T follicular helper cell (primary cell): Measurements from ENCODE around the gene DOC2A.

Source experiments
- DNase-seq: peaks from one replicate; pipeline ENCODE4 v3.0.0-alpha.2; 2020; ENCODE audit warnings: low read depth

DOC2A gene

DNA sequence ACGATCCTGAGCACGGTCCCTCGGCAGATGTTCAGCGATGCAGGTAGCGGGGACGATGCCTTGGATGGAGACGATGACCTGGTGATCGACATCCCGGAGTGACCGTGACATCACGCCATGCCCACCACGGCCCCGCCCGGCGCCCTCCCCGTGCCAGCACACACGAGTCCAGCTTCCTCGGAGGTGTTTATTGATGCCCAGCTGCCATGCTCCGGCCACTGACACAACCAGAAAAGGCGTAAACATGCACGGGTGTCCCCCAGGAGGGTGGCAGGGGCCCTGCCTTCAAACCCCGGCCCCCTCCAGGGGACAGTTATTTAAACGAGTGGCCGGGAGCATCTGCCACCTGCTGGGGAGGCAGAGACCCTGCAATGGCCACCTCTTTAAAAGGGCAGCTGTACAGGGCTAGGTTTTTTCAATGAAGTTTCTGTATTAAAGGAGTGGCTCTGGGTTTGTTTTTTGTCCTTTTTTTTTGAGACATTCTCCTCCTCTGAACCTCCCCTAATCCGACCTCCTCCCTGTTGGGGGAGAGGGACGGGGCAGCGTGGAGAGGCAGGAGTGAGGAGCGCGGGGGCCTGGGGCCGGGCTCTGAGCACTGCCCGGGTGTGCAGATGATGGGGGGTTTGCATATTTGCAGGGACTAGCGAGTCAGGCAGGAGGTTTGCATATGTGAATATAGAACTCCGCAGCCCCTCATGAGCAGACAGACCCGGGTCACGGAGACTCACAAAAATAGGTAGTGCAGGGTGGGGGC, 5.3 kb downstream of the DOC2A start:
- DNase-seq, result peak; percentile 21

DNA sequence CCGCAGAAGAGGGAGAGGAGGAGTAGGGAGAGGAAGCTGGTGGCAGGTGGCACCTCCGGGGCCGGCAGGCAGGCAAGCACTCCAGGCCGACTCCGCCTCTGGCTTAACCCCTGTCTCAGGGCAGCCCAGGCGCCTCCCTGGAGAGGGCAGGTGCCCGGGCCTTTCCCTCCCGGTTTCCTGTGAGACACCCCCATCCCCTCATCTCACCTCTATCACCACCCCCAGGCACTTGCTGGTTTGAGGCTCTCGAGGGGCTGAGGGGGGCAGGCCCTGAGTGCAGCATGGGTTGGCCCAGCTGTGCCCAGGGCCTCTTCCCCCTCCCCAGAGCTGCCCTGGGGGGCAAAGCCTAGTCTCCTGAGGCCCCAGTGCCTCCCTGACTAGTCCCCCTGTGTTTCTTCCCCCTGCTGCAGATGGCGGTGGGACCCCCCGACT, 6.0 kb downstream of the DOC2A start:
- no peak for DNase-seq

DNA sequence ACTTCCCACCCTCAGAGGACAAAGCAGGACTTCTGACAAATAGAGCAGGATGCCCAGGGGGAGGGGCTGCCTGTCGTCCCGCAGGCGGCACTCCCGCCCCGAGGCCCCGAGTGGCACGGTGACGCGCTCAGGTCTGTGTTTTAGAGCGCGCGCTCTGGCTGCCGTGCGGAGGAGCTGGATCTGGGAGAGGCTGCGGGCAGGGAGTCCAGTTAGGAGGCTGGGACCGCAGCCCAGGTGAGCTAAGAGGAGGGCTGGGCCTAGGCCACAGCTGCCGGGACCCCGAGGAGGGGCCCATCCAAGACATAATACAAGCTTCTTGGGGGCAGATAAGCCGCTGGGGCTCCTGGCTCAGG, 6.4 kb downstream of the DOC2A start:
- DNase-seq, result no peak

DNA sequence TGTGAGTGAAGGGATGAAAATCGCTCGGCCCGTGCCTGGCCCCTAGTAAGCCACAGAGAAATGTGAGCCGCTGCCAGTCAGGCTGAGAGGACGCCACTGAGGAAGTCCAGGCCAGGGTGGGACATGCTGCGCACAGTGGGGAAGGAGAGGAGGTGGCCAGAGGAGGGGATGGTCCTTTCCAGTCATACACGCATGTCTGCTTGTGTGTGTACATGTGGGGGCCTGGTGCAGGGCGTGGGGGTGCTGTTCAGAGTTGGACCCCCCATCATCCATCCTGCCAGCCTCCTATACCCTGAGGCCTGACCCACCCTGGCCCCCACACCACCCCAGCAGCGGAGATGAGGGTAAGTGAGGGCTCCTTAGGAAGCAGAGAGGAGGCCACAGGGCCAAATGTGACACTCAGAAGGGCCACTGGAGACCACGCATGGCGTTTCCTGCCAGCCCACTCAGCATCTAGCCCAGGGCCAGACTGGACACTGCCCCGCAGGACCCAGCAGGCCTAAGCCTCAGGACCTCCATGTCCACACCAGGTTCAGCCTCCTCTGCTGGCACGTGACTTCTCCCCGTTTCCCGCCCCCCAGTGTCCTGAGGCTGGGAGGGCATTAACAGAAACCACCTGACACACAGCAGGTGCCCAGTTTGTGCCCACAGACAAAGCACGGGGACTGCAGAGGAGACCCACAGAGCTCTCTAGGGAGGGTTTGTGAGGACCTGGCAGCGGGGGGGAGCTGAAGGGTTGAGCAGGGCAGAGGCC, 7.0 kb downstream of the DOC2A start:
- DNase-seq, result no peak

DNA sequence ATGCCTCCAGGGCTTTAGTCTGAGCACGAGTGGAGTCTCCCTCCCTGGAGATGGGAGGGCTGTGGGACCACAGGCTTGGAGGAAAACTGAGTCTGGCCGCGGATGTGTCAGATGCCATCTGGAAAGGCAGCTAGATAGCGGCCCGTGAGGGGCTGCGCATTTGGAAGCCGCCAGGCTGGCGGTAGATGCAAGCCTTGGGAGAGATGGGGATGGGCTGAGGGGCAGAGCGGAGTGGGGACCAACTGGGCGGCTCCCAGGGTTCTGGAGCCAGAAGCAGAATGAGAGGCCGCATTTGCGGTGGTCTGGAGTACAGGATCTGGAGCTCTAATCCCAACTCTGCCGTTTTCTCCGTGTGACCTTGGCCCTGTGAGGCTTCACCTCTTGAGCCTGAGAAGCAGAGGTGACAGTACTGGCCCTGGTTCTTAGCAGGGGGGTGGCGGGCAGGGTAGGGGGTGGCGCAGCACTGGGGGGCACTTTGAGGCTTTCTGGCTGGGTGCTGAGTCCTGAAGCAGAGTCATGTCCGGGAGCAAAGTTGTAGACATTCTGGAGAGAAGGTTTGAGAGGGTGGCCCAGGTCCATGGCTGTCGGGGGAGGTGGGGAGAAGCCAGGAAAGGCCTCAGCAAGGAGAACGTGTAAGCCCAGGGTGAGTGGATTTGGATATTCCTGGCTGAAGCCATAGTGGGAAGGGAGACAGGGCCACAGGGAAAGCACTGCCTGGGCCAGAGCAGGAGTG, 8.0 kb downstream of the DOC2A start:
- no peak for DNase-seq

DNA sequence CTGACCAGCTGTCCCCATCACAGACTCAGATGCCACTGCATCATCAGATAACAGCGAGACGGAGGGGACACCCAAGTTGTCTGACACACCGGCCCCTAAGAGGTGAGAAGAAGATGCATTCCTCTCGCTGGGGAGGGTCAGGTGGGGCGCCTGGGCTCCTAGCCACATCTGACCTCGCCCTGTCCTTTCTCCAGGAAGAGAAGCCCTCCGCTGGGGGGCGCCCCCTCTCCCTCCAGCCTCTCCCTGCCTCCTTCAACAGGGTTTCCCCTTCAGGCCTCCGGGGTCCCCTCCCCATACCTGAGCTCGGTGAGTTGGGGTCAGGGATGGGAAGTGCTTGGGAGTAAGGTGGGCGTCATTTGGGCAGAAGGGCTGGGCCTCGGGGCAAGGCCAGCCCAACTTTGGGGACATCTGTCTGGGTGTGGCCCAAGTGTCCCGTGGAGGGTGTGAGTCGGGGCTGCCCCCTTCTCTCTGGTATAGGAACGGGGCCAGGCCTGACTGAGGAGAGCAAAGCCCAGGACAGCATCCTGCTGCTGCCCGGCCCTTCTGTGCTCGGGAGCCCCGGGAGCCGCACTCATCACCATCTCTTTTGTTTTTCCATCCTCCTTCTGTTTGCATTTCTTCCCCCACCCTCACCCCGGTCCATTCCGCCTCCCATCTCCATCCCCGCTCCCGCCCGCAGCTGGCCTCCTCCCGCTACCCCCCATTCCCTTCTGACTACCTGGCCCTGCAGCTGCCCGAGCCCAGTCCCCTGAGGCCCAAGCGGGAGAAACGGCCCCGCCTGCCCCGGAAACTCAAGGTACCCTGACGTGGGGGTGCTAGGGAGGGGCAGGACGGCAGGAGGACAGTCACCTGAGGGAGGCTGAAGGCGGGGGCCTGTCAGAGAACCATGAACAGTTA, 9.8 kb downstream of the DOC2A start:
- no peak for DNase-seq

DNA sequence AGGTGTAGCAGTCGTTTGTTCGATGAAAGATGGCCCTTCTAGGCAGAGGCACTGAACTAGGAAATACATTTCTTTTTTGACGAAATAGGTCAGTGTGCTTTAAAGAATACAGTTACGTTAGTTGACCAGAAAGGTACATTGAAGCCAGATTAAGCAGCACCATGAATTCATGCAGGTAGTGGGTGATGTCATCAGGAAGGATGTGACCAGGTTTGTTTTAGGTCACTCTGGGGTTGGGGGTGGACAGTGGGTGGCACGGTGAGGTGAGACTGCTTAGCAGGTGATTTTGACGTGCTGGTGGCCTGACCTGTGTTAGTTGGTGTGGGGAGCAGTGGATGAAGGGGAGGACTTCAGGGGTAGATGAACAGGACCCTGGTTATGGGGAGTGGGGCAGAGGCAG, 11.2 kb downstream of the DOC2A start:
- no peak for DNase-seq

DNA sequence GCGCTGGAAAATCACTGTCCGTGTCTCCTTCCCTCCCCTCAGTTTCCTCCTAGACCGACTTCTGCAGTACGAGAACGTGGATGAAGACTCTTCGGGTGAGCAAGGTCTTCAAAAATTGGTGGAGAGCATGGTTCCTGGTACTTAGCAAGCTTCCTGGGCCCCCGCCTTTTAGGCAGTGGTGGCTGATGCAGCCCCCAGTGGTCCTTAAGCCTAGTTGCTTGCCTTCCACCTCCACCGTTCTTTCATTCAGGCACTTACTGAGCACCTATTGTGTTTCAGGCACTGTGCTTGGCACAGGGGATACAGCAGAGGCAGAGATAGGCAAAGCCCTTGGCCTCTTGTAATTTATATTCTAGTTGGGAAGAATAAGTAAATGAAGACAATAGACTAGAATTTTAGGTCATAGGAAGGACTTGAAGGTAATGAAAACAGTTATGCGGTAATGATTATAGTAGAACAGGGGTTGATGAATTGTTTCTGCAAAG, 14.0 kb downstream of the DOC2A start:
- DNase-seq, result no peak

DNA sequence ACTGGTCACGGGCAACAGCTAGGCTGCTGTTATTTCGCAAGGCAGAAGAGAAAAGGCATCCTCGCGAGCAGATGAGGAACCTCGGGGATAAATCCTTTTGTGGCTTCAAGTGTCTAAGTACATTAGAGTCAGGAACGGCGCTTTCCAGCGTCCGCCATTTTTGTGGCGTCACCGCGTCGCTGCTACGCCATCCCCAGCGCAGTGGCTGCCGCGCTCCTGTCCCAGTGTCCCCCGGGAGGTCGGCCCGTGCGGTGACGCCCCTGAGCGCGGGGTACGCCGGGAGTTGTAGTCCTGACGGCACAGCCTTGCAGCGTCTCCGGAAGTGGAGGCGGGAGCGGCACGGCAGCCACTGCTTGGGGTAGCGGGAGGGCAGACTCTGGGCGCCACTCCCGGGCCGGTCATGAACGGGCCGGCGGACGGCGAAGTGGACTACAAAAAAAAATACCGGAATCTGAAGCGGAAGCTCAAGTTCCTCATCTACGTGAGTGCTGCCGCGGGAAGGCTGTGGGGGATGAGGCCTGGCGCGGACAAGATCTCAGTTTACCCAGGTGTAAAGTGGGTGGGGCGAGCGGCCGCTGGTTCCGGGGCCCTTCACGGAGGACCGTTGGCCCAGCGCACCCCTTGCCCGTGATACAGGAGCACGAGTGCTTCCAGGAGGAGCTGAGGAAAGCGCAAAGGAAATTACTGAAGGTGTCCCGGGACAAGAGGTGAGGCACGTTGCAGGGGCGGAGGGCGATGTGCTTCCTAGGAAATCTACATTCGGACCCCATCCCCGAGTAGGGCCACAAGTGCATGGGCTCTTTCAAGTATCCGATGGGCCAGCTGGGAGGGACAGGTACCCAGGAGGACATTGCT, 14.7 kb downstream of the DOC2A start, which contains the start of gene INO80E:
Gene INO80E, plus strand, starts transcription at position 331 of the 855 bp plus-strand sequence. Its CDS starts 70 bp downstream, at position 401.
- DNase-seq, result peak; percentile 99

DNA sequence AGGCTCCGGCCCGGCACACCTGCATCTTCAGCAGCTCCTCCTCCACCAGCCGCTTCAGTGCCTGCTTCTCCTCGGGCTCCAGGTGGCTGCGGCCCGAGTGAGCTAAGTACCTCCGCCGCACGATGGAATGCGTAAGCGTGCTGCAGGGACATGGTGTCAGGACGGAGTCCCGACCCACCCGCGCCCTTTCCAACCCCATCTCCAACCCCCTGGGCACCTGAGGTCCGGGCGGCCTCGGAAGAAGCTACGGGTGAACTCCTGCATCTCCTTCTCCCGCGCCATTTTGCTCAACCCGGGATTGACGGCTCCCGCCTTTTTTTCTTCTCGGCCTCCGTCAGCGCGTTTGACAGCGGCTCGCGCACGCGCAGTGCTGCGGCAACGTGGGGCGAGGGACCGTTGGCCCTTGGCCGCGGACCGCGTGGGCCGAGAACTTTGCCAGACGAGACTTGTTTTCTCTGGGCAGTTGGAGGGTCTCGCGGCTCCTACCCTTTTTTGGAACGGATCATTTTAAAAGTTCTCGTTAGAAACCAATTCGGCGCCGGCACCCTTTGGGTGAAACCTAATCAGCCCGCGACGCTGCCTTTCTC, 15.4 kb downstream of the DOC2A start, which contains the start of gene HIRIP3:
Gene HIRIP3, minus strand, starts transcription at position 294 of the 587 bp plus-strand sequence. Its CDS starts 12 bp downstream, at position 282.
- peak; percentile 79 for DNase-seq

DNA sequence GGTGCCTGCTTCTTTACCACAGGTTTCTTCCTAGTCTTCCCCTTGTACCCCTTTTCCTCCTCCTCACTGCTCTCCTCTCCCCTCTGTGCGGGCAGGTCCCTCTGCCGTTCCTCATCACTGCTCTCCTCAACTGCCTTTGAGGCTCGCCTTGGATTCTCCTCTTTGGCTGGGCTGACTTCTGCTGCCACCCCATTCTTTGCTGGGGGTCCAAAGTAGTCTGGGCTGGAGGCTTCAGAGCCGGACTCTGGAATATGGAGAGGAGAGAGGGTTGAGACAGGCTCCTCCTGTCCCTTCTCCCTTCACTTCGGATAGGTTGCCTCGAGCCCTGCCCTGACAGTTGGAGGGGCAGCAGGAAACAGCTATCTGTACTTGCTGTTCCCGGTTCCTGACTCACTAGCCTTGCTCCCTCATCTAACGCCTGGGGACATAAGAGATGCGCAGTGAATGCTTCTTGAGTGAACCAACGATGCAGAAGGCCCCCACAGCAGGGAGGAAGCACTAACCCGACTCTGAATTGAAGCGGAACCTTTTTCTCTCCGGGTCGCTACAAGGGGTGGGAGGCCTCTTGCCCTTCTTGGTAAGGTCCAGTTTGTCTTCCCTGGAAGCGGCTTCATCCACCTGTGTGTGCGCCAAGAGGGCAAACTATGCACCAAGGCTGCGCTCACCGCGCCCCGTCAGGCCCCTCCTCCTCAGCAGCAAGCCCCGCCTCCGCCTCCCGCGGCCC, 16.1 kb downstream of the DOC2A start:
- no peak for DNase-seq

DNA sequence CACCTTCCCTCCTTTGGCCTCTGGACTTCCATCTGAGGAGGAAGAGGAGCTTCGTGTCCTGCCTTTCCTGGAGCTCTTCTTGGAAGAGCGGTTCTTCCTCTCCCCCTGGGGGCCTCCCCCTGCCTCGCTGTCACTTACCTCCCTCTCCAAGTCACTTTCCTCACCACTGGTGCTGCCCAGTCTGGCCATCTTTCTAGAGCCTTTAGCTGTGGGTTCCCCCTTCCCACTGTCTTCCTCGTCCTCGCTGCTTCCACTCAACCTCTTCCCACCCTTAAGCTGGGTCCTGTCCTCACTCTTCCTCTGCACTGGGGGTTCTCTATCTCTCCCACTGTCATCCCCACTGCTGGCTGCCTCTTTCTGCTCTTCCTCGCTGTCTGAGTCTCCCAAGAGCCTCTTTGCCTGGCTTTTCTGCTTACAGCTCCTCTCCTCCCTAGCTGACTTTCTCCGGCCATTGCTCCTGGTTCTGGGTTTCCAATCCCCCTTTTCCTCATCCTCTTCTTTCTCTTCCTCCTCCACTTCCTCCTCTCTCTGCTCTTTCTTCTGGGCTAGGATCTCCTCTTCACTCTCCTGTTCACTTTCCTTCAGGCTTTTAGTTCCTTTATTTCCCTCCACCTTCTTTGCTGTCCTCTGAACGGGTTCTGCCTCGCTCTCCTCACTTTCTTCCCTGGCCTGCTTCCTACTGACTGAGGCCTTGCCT, 16.8 kb downstream of the DOC2A start:
- no peak for DNase-seq

DNA sequence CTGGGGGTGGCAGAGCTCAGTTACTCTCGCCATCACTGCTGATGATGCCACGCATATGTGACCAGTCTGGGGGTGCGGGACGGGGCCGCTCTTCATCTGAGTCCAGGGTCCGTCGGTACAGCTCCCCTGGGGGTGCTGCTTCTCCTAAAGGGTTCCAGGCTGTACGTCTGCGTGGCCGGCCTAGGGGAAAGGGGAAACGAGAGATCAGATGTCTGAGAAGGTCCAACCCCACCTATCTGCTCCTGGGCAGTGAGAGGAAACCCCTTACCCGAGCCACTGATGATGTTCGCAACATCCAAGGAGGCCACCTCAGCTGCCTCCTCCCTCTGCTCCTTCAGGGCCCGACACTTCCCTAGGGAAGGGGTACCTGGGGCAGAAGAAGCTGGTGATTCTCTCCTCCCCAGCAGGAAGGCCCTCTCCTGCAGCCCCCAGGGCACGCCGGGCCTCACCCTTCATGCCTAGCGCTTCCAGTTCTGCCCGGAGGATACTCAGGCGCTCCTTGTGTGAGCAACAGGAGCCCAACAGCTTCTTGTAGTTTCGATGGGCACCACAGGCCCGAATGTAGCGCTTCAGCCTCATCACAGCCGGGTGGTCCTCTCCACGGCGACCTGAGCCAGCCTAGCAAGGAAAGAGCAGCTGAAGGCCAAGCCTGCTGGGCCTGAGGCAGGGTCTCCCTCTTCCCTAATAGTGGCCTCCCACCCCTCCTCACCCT, 17.5 kb downstream of the DOC2A start:
- no peak for DNase-seq

DNA sequence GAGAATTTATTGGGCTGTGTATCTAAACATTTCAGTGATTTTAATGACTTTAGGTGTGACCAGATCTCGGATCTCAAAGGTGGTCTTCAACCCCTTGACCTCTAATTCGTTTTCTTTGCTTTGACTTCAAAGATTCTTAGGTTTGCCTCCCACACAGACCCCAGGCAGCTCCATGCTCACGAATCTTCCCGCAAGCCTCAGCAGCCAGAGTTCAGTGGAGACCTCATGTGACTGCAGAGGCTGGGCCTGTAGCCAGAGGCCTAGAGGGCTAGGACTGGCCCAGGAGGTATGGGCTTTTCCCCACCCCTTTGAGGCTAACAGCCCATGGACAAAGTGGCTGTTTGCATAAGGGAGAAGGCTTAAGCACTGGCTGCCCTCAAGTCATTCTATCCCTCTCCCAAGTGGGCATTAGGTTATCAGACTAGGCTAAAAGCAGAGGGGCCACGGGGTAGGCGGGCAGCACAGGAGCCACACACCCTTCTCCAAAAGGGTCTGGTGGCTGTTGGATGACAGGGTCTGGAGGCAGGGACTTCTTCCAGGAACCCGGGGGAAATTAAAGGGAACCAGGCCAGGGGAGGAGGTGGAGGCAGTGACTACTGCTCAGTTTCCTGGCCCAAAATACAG, 18.4 kb downstream of the DOC2A start:
- no peak for DNase-seq

DNA sequence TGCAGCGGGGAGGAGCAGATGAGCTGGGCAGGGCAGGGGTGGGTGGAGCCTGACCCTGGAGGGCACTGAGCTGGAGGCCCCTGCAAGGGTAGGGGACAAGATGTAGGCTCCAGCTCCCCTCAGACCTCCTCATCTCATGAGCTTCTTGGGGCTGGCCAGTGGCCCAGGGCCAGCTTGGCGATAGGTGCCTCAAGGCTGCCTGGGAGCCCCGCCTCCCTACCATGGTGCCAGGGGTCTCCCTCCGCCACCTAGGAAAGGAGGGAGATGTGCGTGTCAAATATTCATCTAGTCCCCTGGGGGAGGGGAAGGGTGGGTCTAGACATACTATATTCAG, 19.3 kb downstream of the DOC2A start:
- no peak for DNase-seq

DNA sequence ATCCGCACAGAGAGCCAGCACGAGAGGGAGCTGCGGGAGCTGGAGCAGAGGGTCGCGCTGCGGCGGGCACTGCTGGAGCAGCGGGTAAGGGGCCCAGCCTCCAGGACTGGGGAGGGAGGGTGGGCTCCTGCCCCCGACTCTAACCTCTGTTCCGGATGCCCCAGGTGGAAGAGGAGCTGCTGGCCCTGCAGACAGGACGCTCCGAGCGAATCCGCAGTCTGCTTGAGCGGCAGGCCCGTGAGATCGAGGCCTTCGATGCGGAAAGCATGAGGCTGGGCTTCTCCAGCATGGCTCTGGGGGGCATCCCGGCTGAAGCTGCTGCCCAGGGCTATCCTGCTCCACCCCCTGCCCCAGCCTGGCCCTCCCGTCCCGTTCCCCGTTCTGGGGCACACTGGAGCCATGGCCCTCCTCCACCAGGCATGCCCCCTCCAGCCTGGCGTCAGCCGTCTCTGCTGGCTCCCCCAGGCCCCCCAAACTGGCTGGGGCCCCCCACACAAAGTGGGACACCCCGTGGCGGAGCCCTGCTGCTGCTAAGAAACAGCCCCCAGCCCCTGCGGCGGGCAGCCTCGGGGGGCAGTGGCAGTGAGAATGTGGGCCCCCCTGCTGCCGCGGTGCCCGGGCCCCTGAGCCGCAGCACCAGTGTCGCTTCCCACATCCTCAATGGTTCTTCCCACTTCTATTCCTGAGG, 19.8 kb downstream of the DOC2A start:
- no peak for DNase-seq

DNA sequence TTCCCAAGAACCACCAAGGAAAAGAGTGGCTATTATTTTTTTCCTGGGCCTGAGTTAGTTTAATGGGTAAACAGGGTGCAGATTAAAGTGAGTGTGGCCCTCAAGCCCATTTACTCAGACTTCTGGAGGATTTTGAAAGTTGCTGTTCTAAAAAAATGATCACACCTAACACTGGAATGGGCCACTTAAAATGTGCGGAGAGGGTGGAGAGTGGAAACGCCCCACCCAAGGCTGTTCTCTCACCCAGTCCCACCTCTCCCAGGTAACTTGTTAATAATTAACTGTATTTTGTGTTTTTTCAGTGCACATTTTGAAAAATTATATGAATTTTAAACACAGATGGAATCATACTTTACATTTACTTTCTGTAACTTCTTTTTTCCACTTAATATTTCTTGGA, 20.8 kb downstream of the DOC2A start:
- no peak for DNase-seq
